GM21381 (cell line): ENCODE measurements around the gene PCID2.
"Not testable (repeated sequence)": the region's sequence is repeated elsewhere in the genome, so short reads cannot be mapped to it uniquely, and the experiment has no call there.

Experiments
- ATAC-seq: cut with Tn5 transposase; IDR thresholded peaks from one replicate; pipeline ENCODE4 v1.9.1; 2021; ENCODE audit warnings: mild to moderate bottlenecking, moderate library complexity; ENCODE audit not compliant: unreplicated experiment

The PCID2 gene

GRCh38 chr13:113167155-113167554 lies 41.3 kb downstream of the PCID2 start:
- ATAC-seq: no peak

GRCh38 chr13:113166681-113167080 lies 41.8 kb downstream of the PCID2 start:
- ATAC-seq: no peak

- ATAC-seq: no peak
Observed at GRCh38 chr13:113166266-113166665, 42.2 kb downstream of the PCID2 start.

GRCh38 chr13:113164492-113164891 lies 44.0 kb downstream of the PCID2 start:
- ATAC-seq: no peak

- no peak for ATAC-seq
Observed at GRCh38 chr13:113162783-113163685, 45.4 kb downstream of the PCID2 start.

- ATAC-seq: not testable (repeated sequence)
Observed at GRCh38 chr13:113161975-113162374, 46.5 kb downstream of the PCID2 start.

GRCh38 chr13:113161433-113161832 lies 47.0 kb downstream of the PCID2 start:
- ATAC-seq: no peak

GRCh38 chr13:113160983-113161382 lies 47.5 kb downstream of the PCID2 start:
- no peak for ATAC-seq

GRCh38 chr13:113159701-113160100 lies 48.8 kb downstream of the PCID2 start:
- ATAC-seq: no peak

GRCh38 chr13:113158946-113159345 lies 49.5 kb downstream of the PCID2 start:
- ATAC-seq: no peak

GRCh38 chr13:113157929-113158747 lies 50.3 kb downstream of the PCID2 start, which contains the start of gene PROZ:
PROZ (plus strand) TSS chr13:113158648; CDS start chr13:113158661, 13 bp downstream.
- ATAC-seq: no peak

GRCh38 chr13:113157206-113157928 lies 51.1 kb downstream of the PCID2 start:
- ATAC-seq: no peak

GRCh38 chr13:113155982-113156655 lies 52.4 kb downstream of the PCID2 start:
- no peak for ATAC-seq

GRCh38 chr13:113155201-113155600 lies 53.3 kb downstream of the PCID2 start:
- ATAC-seq: no peak

- ATAC-seq: peak; percentile 46
Observed at GRCh38 chr13:113153810-113154748, 54.4 kb downstream of the PCID2 start.

GRCh38 chr13:113152984-113153809 lies 55.3 kb downstream of the PCID2 start:
- ATAC-seq: peak; percentile 30

GRCh38 chr13:113152691-113152983 lies 55.8 kb downstream of the PCID2 start:
- ATAC-seq: no peak

GRCh38 chr13:113151745-113152690 lies 56.5 kb downstream of the PCID2 start:
- ATAC-seq: no peak
